H1 (cell line): ENCODE results near the gene ARL3. TPM values are rescaled to one million over a fixed set of nuclear protein-coding genes. Genes with fewer than 3 reads are reported as not detected.

Source experiments
- CBX5 ChIP-seq: fragments of 300-800, 300-1000 bp; sonication (generic); IDR thresholded peaks from 2 replicates; pipeline ENCODE4 v1.7.1; 2016; ENCODE audit warnings: antibody characterized with exemption, low read length, low read depth
- KDM5A ChIP-seq: fragments of 200-600 bp; IDR thresholded peaks from 2 replicates; pipeline ENCODE4 v1.7.1; 2012; ENCODE audit warnings: mild to moderate bottlenecking, low read length, inconsistent platforms, mixed read lengths
- polyA plus RNA-seq, 7 experiments: library from polyadenylated mRNA; depleted of rRNA in 3 of 7; stranded (reverse) in 5 of 7; unstranded in 2 of 7; fragments of >200 nt in 5 of 7; fragments of 200-250 nt in 2 of 7; gene quantifications; 1 replicate in 5 of 7; 2 replicates in 1 of 7; 4 replicates in 1 of 7; pipeline versions ENCODE4 v1.2.1 to v1.2.3, GENCODE V29; 2011 to 2013; ENCODE audit warnings: missing spikeins in 2 of 7, mixed read lengths in 2 of 7
- total RNA-seq: library from RNA; stranded (reverse); fragmentation: NEBNext Ultra II Directional; extraction: Animal tissue kit (Norgen Biotek cat#: 25700); gene quantifications from 2 replicates; pipeline ENCODE4 v1.2.1, GENCODE V29; 2021
- TF ChIP-seq, protein P1 (sequence below): fragments of 300-600 bp; sonication (generic); IDR thresholded peaks from 2 replicates; pipeline ENCODE4 v1.7.1; 2012; ENCODE audit warnings: low read length, moderate library complexity, mild to moderate bottlenecking, inconsistent platforms; ENCODE audit not compliant: insufficient replicate concordance

ARL3 gene
- total and polyA plus RNA-seq, 2 of the 8 experiments (the other 6 are each of a cell fraction or from before 2014, with no cell fraction given) = 8.8 to 16.2 TPM

DNA sequence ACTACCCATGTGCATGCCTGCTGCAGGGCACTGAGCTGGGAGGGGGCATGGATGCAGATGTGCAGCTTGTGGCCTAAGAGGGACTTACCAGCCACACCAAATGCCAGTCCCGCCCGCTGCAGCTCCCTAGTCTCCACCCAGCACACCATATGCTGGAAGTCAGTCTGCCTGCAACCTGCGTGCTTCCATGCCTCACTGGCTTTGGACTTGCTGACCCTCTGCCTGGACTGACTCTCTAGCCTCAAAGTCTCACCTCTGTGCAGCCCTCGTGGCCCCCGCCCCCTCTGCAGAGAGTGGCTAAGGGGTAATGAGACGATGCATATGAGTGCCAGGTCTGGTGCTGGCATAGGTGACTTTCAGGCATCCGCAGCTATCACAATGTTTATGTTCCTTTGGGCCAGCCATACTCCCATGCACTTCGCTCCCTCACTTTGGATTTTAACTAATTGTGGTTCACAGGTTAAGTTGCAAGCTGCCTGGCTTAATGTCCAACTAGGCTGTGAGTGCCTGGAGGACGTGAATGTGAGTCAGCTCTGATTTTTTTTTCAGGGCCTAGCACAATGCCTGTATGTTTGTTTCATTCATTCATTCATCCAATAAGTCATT is 48.2 kb downstream of the ARL3 start (continued):
- TF ChIP-seq, protein P1, sequence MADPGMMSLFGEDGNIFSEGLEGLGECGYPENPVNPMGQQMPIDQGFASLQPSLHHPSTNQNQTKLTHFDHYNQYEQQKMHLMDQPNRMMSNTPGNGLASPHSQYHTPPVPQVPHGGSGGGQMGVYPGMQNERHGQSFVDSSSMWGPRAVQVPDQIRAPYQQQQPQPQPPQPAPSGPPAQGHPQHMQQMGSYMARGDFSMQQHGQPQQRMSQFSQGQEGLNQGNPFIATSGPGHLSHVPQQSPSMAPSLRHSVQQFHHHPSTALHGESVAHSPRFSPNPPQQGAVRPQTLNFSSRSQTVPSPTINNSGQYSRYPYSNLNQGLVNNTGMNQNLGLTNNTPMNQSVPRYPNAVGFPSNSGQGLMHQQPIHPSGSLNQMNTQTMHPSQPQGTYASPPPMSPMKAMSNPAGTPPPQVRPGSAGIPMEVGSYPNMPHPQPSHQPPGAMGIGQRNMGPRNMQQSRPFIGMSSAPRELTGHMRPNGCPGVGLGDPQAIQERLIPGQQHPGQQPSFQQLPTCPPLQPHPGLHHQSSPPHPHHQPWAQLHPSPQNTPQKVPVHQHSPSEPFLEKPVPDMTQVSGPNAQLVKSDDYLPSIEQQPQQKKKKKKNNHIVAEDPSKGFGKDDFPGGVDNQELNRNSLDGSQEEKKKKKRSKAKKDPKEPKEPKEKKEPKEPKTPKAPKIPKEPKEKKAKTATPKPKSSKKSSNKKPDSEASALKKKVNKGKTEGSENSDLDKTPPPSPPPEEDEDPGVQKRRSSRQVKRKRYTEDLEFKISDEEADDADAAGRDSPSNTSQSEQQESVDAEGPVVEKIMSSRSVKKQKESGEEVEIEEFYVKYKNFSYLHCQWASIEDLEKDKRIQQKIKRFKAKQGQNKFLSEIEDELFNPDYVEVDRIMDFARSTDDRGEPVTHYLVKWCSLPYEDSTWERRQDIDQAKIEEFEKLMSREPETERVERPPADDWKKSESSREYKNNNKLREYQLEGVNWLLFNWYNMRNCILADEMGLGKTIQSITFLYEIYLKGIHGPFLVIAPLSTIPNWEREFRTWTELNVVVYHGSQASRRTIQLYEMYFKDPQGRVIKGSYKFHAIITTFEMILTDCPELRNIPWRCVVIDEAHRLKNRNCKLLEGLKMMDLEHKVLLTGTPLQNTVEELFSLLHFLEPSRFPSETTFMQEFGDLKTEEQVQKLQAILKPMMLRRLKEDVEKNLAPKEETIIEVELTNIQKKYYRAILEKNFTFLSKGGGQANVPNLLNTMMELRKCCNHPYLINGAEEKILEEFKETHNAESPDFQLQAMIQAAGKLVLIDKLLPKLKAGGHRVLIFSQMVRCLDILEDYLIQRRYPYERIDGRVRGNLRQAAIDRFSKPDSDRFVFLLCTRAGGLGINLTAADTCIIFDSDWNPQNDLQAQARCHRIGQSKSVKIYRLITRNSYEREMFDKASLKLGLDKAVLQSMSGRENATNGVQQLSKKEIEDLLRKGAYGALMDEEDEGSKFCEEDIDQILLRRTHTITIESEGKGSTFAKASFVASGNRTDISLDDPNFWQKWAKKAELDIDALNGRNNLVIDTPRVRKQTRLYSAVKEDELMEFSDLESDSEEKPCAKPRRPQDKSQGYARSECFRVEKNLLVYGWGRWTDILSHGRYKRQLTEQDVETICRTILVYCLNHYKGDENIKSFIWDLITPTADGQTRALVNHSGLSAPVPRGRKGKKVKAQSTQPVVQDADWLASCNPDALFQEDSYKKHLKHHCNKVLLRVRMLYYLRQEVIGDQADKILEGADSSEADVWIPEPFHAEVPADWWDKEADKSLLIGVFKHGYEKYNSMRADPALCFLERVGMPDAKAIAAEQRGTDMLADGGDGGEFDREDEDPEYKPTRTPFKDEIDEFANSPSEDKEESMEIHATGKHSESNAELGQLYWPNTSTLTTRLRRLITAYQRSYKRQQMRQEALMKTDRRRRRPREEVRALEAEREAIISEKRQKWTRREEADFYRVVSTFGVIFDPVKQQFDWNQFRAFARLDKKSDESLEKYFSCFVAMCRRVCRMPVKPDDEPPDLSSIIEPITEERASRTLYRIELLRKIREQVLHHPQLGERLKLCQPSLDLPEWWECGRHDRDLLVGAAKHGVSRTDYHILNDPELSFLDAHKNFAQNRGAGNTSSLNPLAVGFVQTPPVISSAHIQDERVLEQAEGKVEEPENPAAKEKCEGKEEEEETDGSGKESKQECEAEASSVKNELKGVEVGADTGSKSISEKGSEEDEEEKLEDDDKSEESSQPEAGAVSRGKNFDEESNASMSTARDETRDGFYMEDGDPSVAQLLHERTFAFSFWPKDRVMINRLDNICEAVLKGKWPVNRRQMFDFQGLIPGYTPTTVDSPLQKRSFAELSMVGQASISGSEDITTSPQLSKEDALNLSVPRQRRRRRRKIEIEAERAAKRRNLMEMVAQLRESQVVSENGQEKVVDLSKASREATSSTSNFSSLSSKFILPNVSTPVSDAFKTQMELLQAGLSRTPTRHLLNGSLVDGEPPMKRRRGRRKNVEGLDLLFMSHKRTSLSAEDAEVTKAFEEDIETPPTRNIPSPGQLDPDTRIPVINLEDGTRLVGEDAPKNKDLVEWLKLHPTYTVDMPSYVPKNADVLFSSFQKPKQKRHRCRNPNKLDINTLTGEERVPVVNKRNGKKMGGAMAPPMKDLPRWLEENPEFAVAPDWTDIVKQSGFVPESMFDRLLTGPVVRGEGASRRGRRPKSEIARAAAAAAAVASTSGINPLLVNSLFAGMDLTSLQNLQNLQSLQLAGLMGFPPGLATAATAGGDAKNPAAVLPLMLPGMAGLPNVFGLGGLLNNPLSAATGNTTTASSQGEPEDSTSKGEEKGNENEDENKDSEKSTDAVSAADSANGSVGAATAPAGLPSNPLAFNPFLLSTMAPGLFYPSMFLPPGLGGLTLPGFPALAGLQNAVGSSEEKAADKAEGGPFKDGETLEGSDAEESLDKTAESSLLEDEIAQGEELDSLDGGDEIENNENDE = no peak
- TF ChIP-seq CBX5 (no peak), KDM5A (no peak)
